Activated CD8-positive, alpha-beta memory T cell treated with anti-CD3 and anti-CD28 coated beads for 24 hours (primary cell): ENCODE results near the gene ABCG8.
"Not testable (repeated sequence)": the region's sequence is repeated elsewhere in the genome, so short reads cannot be mapped to it uniquely, and the experiment has no call there.

Experiments
- DNase-seq: peaks from one replicate; pipeline ENCODE4 v3.0.0-alpha.2; 2020

The ABCG8 gene

GRCh38 chr2:43874776-43875451, 36.1 kb downstream of the ABCG8 start:
- DNase-seq, result peak; percentile 38

GRCh38 chr2:43877782-43878464, 39.2 kb downstream of the ABCG8 start:
- peak; percentile 87 for DNase-seq

GRCh38 chr2:43879261-43879660, 40.5 kb downstream of the ABCG8 start:
- no peak for DNase-seq

- no peak for DNase-seq
Observed at GRCh38 chr2:43880471-43880870, 41.7 kb downstream of the ABCG8 start.

GRCh38 chr2:43880952-43881351, 42.2 kb downstream of the ABCG8 start:
- DNase-seq, result no peak

GRCh38 chr2:43882312-43882711, 43.5 kb downstream of the ABCG8 start:
- DNase-seq, result no peak

- no peak for DNase-seq
Observed at GRCh38 chr2:43884689-43885088, 45.9 kb downstream of the ABCG8 start.

GRCh38 chr2:43885132-43885632, 46.4 kb downstream of the ABCG8 start:
- DNase-seq, result no peak

- DNase-seq, result no peak
Observed at GRCh38 chr2:43887176-43887575, 48.4 kb downstream of the ABCG8 start.

GRCh38 chr2:43889416-43889815, 50.6 kb downstream of the ABCG8 start:
- no peak for DNase-seq

- no peak for DNase-seq
Observed at GRCh38 chr2:43890855-43891254, 52.1 kb downstream of the ABCG8 start.

- no peak for DNase-seq
Observed at GRCh38 chr2:43894743-43895142, 56.0 kb downstream of the ABCG8 start.

GRCh38 chr2:43896906-43897305, 58.1 kb downstream of the ABCG8 start:
- DNase-seq, result no peak

GRCh38 chr2:43897492-43897891, 58.7 kb downstream of the ABCG8 start:
- DNase-seq, result no peak

- no peak for DNase-seq
Observed at GRCh38 chr2:43898134-43898837, 59.5 kb downstream of the ABCG8 start.

GRCh38 chr2:43898838-43899346, 60.1 kb downstream of the ABCG8 start:
- DNase-seq, result no peak

- DNase-seq, result no peak
Observed at GRCh38 chr2:43899589-43899988, 60.8 kb downstream of the ABCG8 start.

- no peak for DNase-seq
Observed at GRCh38 chr2:43905371-43905803, 66.6 kb downstream of the ABCG8 start.

- no peak for DNase-seq
Observed at GRCh38 chr2:43905871-43906270, 67.1 kb downstream of the ABCG8 start.

- DNase-seq, result no peak
Observed at GRCh38 chr2:43906448-43907109, 67.8 kb downstream of the ABCG8 start.

- not testable (repeated sequence) for DNase-seq
Observed at GRCh38 chr2:43911136-43911790, 72.5 kb downstream of the ABCG8 start.

- no peak for DNase-seq
Observed at GRCh38 chr2:43924463-43924862, 85.7 kb downstream of the ABCG8 start.
